MCF 10A (cell line): Measurements from ENCODE around the gene CYB561D2. TPM values are rescaled to one million over a fixed set of nuclear protein-coding genes. Genes with fewer than 3 reads are reported as not detected.

Experiments
- BruUV-seq: library from RNA; stranded (reverse); fragments of 400-500 nt; replicated peaks from 2 replicates; lab custom pipeline; 2021; lab: Mats Ljungman, UMichigan
- CTCF ChIA-PET: fragments of 300-600 bp; sonication (Branson Sonifier 250); formaldehyde crosslinking; extraction: SDS; loops from one replicate; lab custom pipeline; 2021; ENCODE audit warnings: antibody characterized with exemption, inconsistent platforms; lab: Yijun Ruan, JAX
- POLR2A ChIA-PET: fragments of 300-600, 350-650 bp; sonication (Branson Sonifier 250); formaldehyde crosslinking; extraction: SDS; loops from one replicate; lab custom pipeline; 2020; ENCODE audit warnings: antibody characterized with exemption, inconsistent platforms; lab: Yijun Ruan, JAX
- DNase-seq: peaks from one replicate; pipeline ENCODE4 v3.0.0-alpha.2; 2018; ENCODE audit not compliant: unreplicated experiment
- H3K27ac Mint-ChIP-seq: one replicate; pipeline ENCODE4 v1.8.0; 2022; ENCODE audit warnings: mild to moderate bottlenecking, low read depth, mixed read lengths; ENCODE audit not compliant: unreplicated experiment
- H3K27me3 Mint-ChIP-seq: one replicate; pipeline ENCODE4 v1.8.0; 2022; ENCODE audit warnings: mixed read lengths; ENCODE audit not compliant: insufficient read depth, unreplicated experiment
- H3K36me3 Mint-ChIP-seq: one replicate; pipeline ENCODE4 v1.8.0; 2022; ENCODE audit warnings: mild to moderate bottlenecking, moderate library complexity, mixed read lengths; ENCODE audit not compliant: insufficient read depth, unreplicated experiment
- H3K4me1 Mint-ChIP-seq: one replicate; pipeline ENCODE4 v1.8.0; 2022; ENCODE audit warnings: mixed read lengths; ENCODE audit not compliant: insufficient read depth, unreplicated experiment
- H3K4me3 Mint-ChIP-seq: one replicate; pipeline ENCODE4 v1.8.0; 2022; ENCODE audit warnings: mild to moderate bottlenecking, moderate library complexity, mixed read lengths; ENCODE audit not compliant: unreplicated experiment
- H3K9me3 Mint-ChIP-seq: one replicate; pipeline ENCODE4 v1.8.0; 2022; ENCODE audit warnings: mixed read lengths; ENCODE audit not compliant: unreplicated experiment
- CTCF ChIP-seq: fragments of 200-600 bp; IDR thresholded peaks from one replicate; pipeline ENCODE4 v1.8.0; 2022; ENCODE audit warnings: antibody characterized with exemption, mild to moderate bottlenecking; ENCODE audit not compliant: unreplicated experiment
- intact Hi-C: fragments of 100-400 bp; cut with micrococcal nuclease; formaldehyde crosslinking; loops from 2 replicates; pipeline ENCODE4 v1.14.1; 2022
- total RNA-seq: library from RNA; stranded (reverse); gene quantifications from 2 replicates; pipeline ENCODE4 v1.2.3, GENCODE V29; 2022

Gene CYB561D2
- total RNA-seq, 1 experiment from 2014 or later = 24.1 TPM

GRCh38 chr3:50323092-50323600 lies 27.5 kb upstream of the CYB561D2 start:
- Mint-ChIP-seq H3K9me3 (no peaks in the 10 kb centered on the region), H3K36me3 (peaks cover under 1% of the 10 kb centered on the region), H3K27me3 (no peaks in the 10 kb centered on the region), H3K4me1 (peaks cover 6% of the 10 kb centered on the region), H3K27ac (no peak overlapping the region), H3K4me3 (peak overlapping the region; percentile 21)
- intact Hi-C loops = no loop called here
- no TSS peak for BruUV-seq
- no peak for TF ChIP-seq CTCF
- CTCF ChIA-PET = interaction anchor here (0.7 to 3.9 kb wide), 12 partner anchors 8 to 1346 kb away, joined by 3 to 38 read pairs (median 8); partner anchors contain the start of genes HYAL1, HYAL3, IFRD2 and NAA80
- POLR2A ChIA-PET = interaction anchor here (1.8 to 5.0 kb wide), 2 partner anchors 14 to 31 kb away, joined by 4 to 22 read pairs; partner anchors contain the start of gene IFRD2
- DNase-seq = no peak

GRCh38 chr3:50323614-50324199 lies 27.0 kb upstream of the CYB561D2 start:
- POLR2A ChIA-PET = interaction anchor here (1.2 to 5.0 kb wide), 4 partner anchors 13 to 32 kb away, joined by 3 to 22 read pairs (median 4); partner anchors contain the start of genes HYAL3, IFRD2 and NAA80

GRCh38 chr3:50324351-50325112 lies 26.1 kb upstream of the CYB561D2 start:
- Mint-ChIP-seq H3K36me3 (peaks cover 13% of the 10 kb centered on the region), H3K27ac (no peak overlapping the region), H3K4me1 (peaks cover under 1% of the 10 kb centered on the region), H3K27me3 (no peaks in the 10 kb centered on the region), H3K4me3 (no peak overlapping the region), H3K9me3 (no peaks in the 10 kb centered on the region)
- intact Hi-C loops = loop anchor here (1.0 kb wide), 2 partner anchors 50 to 132 kb away; no protein-coding TSS in a partner anchor
- TF ChIP-seq CTCF = peak; percentile 79
- POLR2A ChIA-PET = interaction anchor here (1.2 to 5.0 kb wide), 4 partner anchors 13 to 32 kb away, joined by 3 to 22 read pairs (median 4); partner anchors contain the start of genes HYAL3, IFRD2 and NAA80
- CTCF ChIA-PET = interaction anchor here (0.6 to 3.9 kb wide), 31 partner anchors 10 to 1344 kb away, joined by 3 to 38 read pairs (median 4); partner anchors contain the start of genes HYAL1, HYAL3, IFRD2 and LSMEM2
- DNase-seq = peak; percentile 64
- no TSS peak for BruUV-seq

More at GRCh38 chr3:50323614-50324199, 27.0 kb upstream of the CYB561D2 start:
- no peak for DNase-seq
- intact Hi-C loops = loop anchor here (1.0 kb wide), 2 partner anchors 49 to 131 kb away; no protein-coding TSS in a partner anchor
- H3K27ac Mint-ChIP-seq = no peak overlapping the region
- H3K4me1 Mint-ChIP-seq = peaks cover 6% of the 10 kb centered on the region
- H3K4me3 Mint-ChIP-seq = no peak overlapping the region
- peaks cover 4% of the 10 kb centered on the region for H3K36me3 Mint-ChIP-seq
- H3K9me3 Mint-ChIP-seq = no peaks in the 10 kb centered on the region
- no TSS peak for BruUV-seq
- H3K27me3 Mint-ChIP-seq = no peaks in the 10 kb centered on the region
- TF ChIP-seq CTCF = no peak
- CTCF ChIA-PET = interaction anchor here (0.6 to 3.9 kb wide), 28 partner anchors 9 to 1345 kb away, joined by 3 to 38 read pairs (median 4); partner anchors contain the start of genes HYAL1, HYAL3, IFRD2 and NAA80
